Stimulated activated naive CD4-positive, alpha-beta T cell treated with Interleukin-2 at 50 U/mL for 16 hours (primary cell): ENCODE measurements around the gene ELMOD3.
"Not testable (repeated sequence)": the region's sequence is repeated elsewhere in the genome, so short reads cannot be mapped to it uniquely, and the experiment has no call there.

ENCODE experiments used
- DNase-seq: peaks from one replicate; lab custom pipeline; 2025; lab: John Stamatoyannopoulos, UW

ELMOD3 gene

GRCh38 chr2:85401464-85401805, 46.9 kb downstream of the ELMOD3 start:
- DNase-seq: no peak

DNA sequence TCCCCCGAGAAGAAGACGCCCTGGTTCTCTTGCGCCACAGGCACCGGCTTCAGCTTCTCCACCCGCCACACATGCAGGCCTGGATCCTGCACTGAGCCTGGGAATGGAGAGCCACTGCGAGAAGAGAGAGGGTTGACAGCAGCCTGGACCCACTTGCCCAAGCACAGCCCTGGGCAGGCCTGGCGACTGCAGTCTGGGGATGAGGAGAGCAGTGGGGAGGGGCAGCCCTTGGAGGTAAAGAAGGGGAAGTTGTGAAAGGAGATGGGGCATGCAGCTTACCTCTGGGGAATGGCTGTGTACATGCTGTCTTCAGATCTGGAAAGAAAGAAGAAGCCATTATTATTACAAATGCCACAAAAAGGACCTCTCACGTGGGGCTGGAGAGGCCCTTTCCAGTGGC, 47.3 kb downstream of the ELMOD3 start:
- DNase-seq: no peak

GRCh38 chr2:85405201-85406059, 50.9 kb downstream of the ELMOD3 start:
- DNase-seq: peak; percentile 68

GRCh38 chr2:85409845-85410583, 55.4 kb downstream of the ELMOD3 start, which contains the start of gene CAPG:
Gene CAPG, minus strand, starts transcription at chr2:85410366. Its CDS starts 8,221 bp downstream, at chr2:85402145.
- DNase-seq: peak; percentile 27

- DNase-seq: no peak
Observed at GRCh38 chr2:85410584-85411404, 56.2 kb downstream of the ELMOD3 start.

DNA sequence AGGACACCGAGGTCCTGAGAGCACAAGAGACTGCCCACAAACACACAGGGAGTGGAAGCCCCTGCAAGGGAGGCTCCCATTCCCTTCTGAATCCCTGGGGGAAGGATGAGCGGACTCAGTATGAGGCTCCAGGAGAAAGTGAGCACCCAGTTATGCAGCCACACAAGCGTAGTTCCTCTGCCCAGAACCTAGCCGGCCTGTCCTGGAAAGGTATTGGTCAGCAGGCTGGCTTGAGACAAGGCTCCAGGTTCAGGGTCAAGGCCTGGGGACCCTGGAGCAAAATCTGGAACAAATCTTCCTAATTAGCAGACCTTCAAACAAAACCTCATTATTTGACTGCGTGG, 56.8 kb downstream of the ELMOD3 start:
- no peak for DNase-seq

GRCh38 chr2:85413592-85414420, 59.2 kb downstream of the ELMOD3 start:
- DNase-seq: no peak

DNA sequence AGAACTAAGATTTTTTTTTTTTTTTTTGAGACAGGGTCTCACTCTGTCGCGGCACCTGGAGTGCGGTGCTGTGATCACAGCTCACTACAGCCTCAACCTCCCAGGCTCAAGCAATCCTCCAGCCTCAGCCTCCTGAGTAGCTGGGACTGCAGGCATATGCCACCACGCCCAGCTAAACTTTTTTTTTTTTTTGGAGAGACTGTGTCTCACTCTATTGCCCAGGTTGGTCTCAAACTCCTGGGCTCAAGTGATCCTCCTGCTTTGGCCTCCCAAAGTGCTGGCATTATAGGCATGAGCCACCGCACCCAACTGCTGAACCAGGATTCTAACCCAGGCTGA, 59.8 kb downstream of the ELMOD3 start:
- DNase-seq: not testable (repeated sequence)

DNA sequence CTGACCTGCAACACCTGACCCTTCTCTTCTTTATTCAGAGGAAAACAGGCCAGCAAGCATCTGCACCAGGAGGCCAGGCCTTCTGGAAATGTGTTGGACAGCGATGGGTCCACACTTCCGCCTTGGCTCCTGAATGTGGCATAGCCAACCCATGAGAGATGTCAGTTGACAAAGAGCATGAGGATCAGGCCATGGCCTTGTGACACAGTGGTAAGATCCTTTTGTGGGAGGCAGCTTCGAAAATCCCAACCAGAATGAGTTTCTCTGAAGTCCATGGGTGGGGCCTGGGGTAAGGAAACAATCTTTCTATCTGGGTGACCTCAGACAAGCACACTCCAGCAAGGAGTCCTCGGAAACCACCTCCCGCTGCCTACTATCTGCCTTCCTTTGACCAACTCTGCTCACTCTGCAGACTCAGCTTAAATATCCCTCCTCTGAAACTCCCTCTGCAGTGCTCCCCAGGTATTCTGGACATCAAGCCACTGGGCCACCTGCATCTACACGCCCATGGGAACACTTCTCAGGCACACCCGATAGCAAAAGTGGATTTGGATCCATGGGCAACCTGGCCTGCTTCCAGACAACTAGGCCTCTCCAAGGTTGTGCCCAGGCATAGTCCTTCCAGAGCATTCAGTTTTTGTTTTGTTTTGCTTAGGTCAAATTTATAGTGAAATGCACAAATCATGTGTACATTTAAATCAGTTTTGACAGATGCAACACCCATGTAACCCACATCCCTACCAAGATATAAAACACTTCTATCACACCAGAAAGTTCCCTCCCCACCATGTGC, 60.4 kb downstream of the ELMOD3 start:
- DNase-seq: no peak

DNA sequence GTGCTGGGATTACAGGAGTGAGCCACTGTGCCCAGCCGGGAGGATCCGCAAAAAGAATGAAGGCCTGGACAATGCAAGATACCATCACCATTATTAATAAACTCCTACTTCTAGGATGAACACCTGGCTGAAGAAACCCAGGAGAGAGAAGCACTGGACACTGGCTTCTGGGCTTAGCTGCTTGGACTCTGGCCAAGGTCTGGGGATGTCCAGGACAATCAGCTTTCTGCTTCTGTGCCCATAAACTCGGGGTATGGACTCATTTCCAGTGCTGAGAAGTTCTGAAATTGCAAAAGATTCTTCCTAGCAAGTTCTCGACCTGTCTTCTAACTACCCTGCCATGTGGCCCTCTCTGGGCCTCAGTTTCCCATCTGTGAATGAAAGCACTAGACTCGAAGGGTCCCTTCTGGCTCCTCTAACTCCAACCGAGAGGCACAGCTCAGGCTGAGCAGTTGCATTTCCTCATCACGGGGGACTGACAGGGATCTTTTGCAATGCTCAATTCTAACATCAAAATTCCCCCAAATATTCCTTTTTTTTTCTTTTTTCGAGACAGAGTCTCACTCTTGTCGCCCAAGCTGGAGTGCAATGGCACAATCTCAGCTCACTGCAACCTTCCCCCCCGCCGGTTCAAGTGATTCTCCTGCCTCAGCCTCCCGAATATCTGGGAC, 61.5 kb downstream of the ELMOD3 start:
- DNase-seq: no peak

GRCh38 chr2:85418132-85419008, 63.8 kb downstream of the ELMOD3 start, which contains the start of gene SH2D6:
Gene SH2D6, plus strand, starts transcription at chr2:85418714. Its CDS starts 10,752 bp downstream, at chr2:85429466.
- DNase-seq: peak; percentile 88

- no peak for DNase-seq
Observed at GRCh38 chr2:85419009-85419675, 64.6 kb downstream of the ELMOD3 start.

DNA sequence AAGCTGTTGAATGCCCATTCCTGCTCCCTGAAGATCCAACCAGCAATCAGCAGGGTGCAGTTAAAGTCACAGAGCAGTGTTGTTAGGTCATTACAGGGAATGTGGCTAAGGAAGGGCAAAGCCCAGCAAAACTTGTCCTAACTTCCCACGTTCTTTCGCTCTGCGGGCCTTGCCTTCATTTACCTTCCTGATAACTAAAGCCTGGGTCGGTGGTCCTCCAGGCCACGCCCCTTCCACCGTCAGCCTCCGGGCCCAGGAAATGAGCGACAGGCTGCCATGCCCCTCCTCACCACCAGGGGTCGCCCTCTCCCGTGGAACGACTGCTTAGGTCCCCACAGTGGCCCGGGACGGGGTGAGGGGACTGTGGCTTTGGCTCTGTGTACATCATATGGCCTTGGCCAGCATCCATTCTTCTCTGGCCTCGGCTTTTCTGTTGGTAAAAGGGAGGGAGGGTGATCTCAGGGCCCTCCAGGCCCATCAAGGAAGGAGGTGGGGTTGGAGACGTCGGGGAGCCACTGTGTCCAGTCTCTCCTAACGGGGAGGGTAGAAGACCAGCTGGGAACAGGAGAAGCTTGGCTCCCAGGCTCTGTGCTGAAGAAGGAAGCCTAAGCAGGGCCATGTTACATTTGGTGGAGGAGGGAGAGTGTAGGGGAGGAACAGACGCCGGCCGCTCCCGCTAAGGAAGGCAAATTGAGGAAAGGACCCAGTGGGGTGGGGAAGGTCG, 66.1 kb downstream of the ELMOD3 start:
- peak; percentile 85 for DNase-seq

DNA sequence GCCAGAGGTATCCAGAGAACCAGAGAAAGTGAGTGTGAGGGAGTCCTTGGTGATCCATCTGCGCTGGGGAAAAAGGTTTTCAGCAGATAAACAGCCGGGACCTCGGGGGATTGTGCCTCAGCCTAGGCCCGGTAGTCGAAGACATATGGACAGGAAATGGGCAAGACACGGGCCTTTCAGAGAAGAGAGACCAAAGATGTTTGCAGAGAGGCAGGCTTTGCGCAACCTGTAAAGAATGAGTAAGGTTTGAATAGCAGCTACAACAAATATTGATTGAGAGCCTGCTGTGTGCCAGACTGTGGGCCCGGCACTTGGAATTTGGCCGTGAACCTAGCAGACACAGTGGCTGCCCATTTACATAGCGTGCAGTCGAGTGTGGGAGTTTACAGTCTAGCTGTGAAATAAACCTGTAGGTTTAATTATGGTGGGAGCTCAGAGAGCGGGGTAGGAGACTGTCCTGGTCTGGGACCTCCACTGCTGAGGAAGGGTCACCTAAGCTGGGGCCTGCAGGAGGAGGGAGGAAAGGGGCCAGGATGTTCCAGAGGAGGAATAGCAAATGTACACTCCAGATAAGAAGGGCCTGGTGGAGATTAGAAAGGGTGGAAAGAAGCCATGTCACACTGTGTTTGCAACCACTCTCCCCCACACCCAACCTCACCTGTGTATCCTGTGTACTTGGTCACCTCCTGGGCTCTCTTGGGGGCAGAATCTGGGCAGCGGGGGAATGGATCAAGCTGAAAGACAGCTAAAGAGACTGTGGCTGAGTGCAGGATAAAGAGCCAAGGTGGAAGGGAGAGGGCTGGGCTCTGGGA, 66.9 kb downstream of the ELMOD3 start:
- DNase-seq: no peak

DNA sequence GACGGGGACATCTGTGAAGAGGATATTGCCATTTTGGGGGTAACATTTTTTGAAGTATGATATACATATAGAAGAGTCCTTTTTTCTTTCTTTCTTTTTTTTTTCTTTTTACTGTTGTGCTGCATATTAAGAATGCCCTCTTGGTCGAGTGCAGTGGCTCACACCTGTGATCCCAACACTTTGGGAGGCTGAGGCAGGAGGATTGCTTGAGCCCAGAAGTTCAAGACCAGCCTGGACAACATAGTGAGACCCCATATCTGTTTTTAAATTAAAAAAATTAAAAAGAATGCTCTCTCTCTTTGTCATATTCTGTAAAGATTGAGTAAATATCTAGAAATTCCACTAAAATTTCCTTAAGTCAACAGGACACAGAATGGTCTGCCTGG, 67.5 kb downstream of the ELMOD3 start:
- no peak for DNase-seq

DNA sequence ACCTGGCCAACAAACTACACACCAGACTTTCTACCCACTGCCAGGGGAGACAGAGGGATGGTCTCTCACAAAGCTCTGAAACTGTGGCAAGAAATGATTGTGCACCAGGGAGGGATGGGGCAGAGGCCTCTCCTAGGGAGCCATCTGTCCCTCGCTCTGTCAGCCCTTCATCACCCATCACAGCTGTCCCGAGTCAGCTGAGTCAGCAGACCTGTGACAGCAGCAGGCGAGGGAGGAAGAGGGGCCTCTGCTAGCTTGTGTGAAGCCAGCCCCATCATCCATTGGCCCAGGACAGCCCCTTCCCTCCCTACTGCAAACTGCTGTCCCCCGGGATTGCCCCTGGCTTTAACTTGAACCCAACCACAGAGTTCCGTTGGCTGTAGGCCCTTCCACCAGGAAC, 69.0 kb downstream of the ELMOD3 start:
- no peak for DNase-seq

GRCh38 chr2:85425588-85425987, 71.0 kb downstream of the ELMOD3 start:
- no peak for DNase-seq
